ENCODE results near the gene CPM. TPM values are rescaled to one million over a fixed set of nuclear protein-coding genes. Genes with fewer than 3 reads are reported as not detected.

CPM gene
- total RNA-seq (10 to 100 TPM; 20.7 to 26.6 TPM), polyA plus RNA-seq (10 to 100 TPM in 1 of 2 donors, under 1 TPM in 1; 0.56 to 15.5 TPM)
- long read RNA-seq, donor 1, full-length matches to known transcripts, result 74 of 111 reads
- long read RNA-seq, donor 1, partial matches to known transcripts, result 6 of 111 reads
- long read RNA-seq, donor 1, other reads (novel, unspliced or antisense), result 31 of 111 reads
- long read RNA-seq, donor 2, full-length matches to known transcripts, result 5 of 12 reads
- long read RNA-seq, donor 2, partial matches to known transcripts, result 1 of 12 reads
- long read RNA-seq, donor 2, other reads (novel, unspliced or antisense), result 6 of 12 reads

- Histone ChIP-seq H3K36me3 (ENCODE audit: control insufficient read depth in 1 of 2, insufficient read depth in 2 of 2, low read length in 1 of 2) (no peaks in the 10 kb centered on the region), H3K9me3 (ENCODE audit: control insufficient read depth, low read length) (no peaks in the 10 kb centered on the region), H3K4me3 (ENCODE audit: low read length in 2 of 2) (peak within 1 kb of the TSS; percentile 35 to 56), H3K27me3 (ENCODE audit: control insufficient read depth in 1 of 2, insufficient read depth in 2 of 2, low read length in 1 of 2) (no peaks in the 10 kb centered on the region), H3K4me1 (ENCODE audit: control insufficient read depth in 1 of 2, insufficient read depth in 2 of 2, low read length in 2 of 2) (no peaks in the 10 kb centered on the region), H3K27ac (ENCODE audit: low read depth in 1 of 2, low read length in 2 of 2) (no peak within 1 kb of the TSS)
- 1 to 3% methylated on average over 75 to 96 of the region's 96 CpGs for WGBS, 2 donors
- peak; percentile 94 for ATAC-seq (ENCODE audit: low FRiP score)
- intact Hi-C loops (cut with DNase I), result no loop called here
- DNase-seq, result peak; percentile 81 to 88
Observed at GRCh38 chr12:68932961-68933893, at the start of gene CPM. Gene CPM, minus strand, starts transcription at chr12:68933171. Its CDS starts 334 bp downstream, at chr12:68932837.

GRCh38 chr12:68981516-68981915 lies 48.5 kb upstream of the CPM start:
- Histone ChIP-seq H3K27me3 (ENCODE audit: control insufficient read depth in 1 of 2, insufficient read depth in 2 of 2, low read length in 1 of 2) (no peaks in the 10 kb centered on the region), H3K4me3 (ENCODE audit: low read length in 2 of 2) (no peak overlapping the region), H3K4me1 (ENCODE audit: control insufficient read depth in 1 of 2, insufficient read depth in 2 of 2, low read length in 2 of 2) (no peaks in the 10 kb centered on the region), H3K27ac (ENCODE audit: low read depth in 1 of 2, low read length in 2 of 2) (no peak overlapping the region), H3K36me3 (ENCODE audit: control insufficient read depth in 1 of 2, insufficient read depth in 2 of 2, low read length in 1 of 2) (no peaks in the 10 kb centered on the region), H3K9me3 (ENCODE audit: control insufficient read depth, low read length) (peaks cover 2% of the 10 kb centered on the region)
- intact Hi-C loops (cut with DNase I), result no loop called here
- no peak for ATAC-seq (ENCODE audit: low FRiP score)
- 59 to 63% methylated on average over 4 of the region's 4 CpGs for WGBS, 2 donors
- no peak for DNase-seq

- Histone ChIP-seq H3K36me3 (ENCODE audit: control insufficient read depth in 1 of 2, insufficient read depth in 2 of 2, low read length in 1 of 2) (no peaks in the 10 kb centered on the region), H3K9me3 (ENCODE audit: control insufficient read depth, low read length) (peaks cover 2% of the 10 kb centered on the region), H3K27me3 (ENCODE audit: control insufficient read depth in 1 of 2, insufficient read depth in 2 of 2, low read length in 1 of 2) (no peaks in the 10 kb centered on the region), H3K4me3 (ENCODE audit: low read length in 2 of 2) (no peak overlapping the region), H3K4me1 (ENCODE audit: control insufficient read depth in 1 of 2, insufficient read depth in 2 of 2, low read length in 2 of 2) (no peaks in the 10 kb centered on the region), H3K27ac (ENCODE audit: low read depth in 1 of 2, low read length in 2 of 2) (no peak overlapping the region)
- 83% methylated on average over 10 of the region's 10 CpGs for WGBS, 2 donors
- ATAC-seq (ENCODE audit: low FRiP score), result no peak
- DNase-seq, result no peak
- intact Hi-C loops (cut with DNase I), result no loop called here
Observed at GRCh38 chr12:68980476-68981212, 47.7 kb upstream of the CPM start.

DNA sequence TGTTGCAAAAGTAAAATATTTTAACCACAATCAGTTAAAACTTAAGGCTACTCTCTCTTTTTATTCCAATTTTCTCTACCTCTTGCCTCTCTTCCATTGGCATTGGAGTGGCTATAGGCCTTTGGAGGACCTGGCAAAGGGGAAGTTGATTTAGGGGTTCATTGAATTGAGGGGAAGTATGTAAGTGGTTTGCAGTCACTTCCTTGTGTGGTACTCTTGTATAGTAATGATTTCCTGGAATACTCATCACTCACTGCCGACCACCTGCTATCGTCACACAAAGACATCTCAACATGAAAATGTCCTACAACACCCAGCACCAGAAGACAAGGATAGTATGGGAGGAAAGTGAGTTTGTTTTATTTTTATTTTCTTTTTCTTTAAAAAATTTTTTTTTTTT lies 45.7 kb upstream of the CPM start:
- ATAC-seq (ENCODE audit: low FRiP score) (no peak), DNase-seq (no peak)
- Histone ChIP-seq H3K4me1 (ENCODE audit: control insufficient read depth in 1 of 2, insufficient read depth in 2 of 2, low read length in 2 of 2) (no peaks in the 10 kb centered on the region), H3K36me3 (ENCODE audit: control insufficient read depth in 1 of 2, insufficient read depth in 2 of 2, low read length in 1 of 2) (no peaks in the 10 kb centered on the region), H3K9me3 (ENCODE audit: control insufficient read depth, low read length) (peaks cover 2% of the 10 kb centered on the region), H3K4me3 (ENCODE audit: low read length in 2 of 2) (no peak overlapping the region), H3K27ac (ENCODE audit: low read depth in 1 of 2, low read length in 2 of 2) (no peak overlapping the region), H3K27me3 (ENCODE audit: control insufficient read depth in 1 of 2, insufficient read depth in 2 of 2, low read length in 1 of 2) (no peaks in the 10 kb centered on the region)
- WGBS, 2 donors, result 94% methylated on average over 2 of the region's 2 CpGs
- intact Hi-C loops (cut with DNase I), result no loop called here

DNA sequence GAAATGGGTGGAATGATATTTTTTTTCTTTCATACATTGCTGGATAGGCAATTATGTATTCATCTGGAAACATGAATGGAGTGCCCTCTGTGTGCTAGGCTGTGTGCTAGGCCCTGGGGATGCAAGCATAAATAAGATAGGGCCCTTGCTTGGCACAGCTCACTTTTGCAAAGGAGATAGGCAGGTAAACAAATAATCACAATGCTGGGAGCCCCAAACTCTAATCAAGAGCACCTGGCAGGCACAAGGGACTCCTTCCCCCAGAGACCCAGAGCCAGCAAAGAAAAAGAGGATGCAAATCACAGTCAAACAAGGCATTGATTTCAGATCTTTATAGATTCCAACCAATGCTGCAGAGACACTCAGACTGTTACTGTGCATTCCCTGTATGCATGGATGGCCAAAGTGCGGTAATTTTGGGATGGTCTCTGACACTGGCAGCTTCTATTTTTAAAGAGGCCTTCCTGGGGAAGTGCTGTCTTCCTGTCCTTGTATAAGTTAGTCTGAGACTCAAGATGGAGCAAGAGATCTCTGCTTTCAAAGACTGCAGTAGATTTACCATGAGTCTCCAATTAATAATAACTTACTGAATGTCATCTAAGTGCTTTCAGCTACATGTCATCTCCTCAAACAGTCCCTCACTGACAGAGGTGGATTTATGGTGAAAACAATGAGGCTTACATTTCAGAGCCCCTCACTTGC lies 45.1 kb upstream of the CPM start:
- no peak overlapping the region for H3K27ac ChIP-seq (ENCODE audit: low read depth in 1 of 2, low read length in 2 of 2)
- H3K27me3 ChIP-seq (ENCODE audit: control insufficient read depth in 1 of 2, insufficient read depth in 2 of 2, low read length in 1 of 2), result no peaks in the 10 kb centered on the region
- H3K4me3 ChIP-seq (ENCODE audit: low read length in 2 of 2), result no peak overlapping the region
- no peaks in the 10 kb centered on the region for H3K9me3 ChIP-seq (ENCODE audit: control insufficient read depth, low read length)
- no peak for ATAC-seq (ENCODE audit: low FRiP score)
- H3K4me1 ChIP-seq (ENCODE audit: control insufficient read depth in 1 of 2, insufficient read depth in 2 of 2, low read length in 2 of 2), result no peaks in the 10 kb centered on the region
- H3K36me3 ChIP-seq (ENCODE audit: control insufficient read depth in 1 of 2, insufficient read depth in 2 of 2, low read length in 1 of 2), result no peaks in the 10 kb centered on the region
- 59 to 74% methylated on average over 1 of the region's 1 CpG for WGBS, 2 donors
- no peak for DNase-seq
- intact Hi-C loops (cut with DNase I), result no loop called here

DNA sequence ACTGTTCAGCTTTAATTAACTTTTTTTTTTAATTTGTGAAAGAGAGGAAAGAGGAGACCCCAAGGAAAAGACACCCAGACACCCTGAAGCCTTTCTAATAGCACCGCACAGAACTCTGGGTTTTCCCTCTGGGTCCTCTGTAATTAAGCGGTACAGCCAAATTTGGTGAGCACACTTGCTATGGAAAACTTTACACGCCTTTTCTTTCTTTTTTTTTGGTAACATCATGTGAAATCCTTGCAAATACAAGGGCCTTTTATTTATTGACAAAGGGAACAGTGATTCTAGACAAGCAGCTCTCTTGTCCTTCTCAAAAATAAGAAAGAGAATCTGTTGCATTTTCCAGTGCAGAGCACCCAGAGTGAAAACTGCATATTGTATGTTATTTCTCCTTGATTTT lies 44.4 kb upstream of the CPM start:
- no peak overlapping the region for H3K27ac ChIP-seq (ENCODE audit: low read depth in 1 of 2, low read length in 2 of 2)
- ATAC-seq (ENCODE audit: low FRiP score), result no peak
- 63 to 75% methylated on average over 3 of the region's 3 CpGs for WGBS, 2 donors

DNA sequence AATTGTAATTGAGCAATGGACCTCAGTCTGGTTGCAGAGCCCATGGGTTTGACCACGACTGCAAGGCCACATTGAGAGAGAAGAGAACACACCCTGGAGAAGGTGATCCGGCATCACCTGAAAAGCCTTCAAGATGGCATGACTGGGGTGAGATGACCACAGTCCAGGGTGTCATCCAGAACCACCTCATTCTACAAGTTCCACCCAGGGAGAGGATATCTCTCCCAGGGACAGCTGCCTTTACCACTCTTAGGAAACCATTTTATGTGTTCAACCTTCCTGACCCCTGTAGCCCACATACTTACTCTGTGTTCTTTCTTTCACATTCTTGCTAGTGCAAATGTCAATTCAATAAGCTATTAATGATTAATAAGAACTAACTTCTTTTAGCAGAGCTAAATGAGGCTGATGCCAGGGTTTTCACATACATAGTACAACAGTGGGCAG lies 43.4 kb upstream of the CPM start:
- 94 to 98% methylated on average over 2 of the region's 2 CpGs for WGBS, 2 donors
- H3K27ac ChIP-seq (ENCODE audit: low read depth in 1 of 2, low read length in 2 of 2), result no peak overlapping the region
- no peak overlapping the region for H3K4me3 ChIP-seq (ENCODE audit: low read length in 2 of 2)
- no peak for DNase-seq
- intact Hi-C loops (cut with DNase I), result no loop called here
- H3K4me1 ChIP-seq (ENCODE audit: control insufficient read depth in 1 of 2, insufficient read depth in 2 of 2, low read length in 2 of 2), result no peaks in the 10 kb centered on the region
- H3K36me3 ChIP-seq (ENCODE audit: control insufficient read depth in 1 of 2, insufficient read depth in 2 of 2, low read length in 1 of 2), result no peaks in the 10 kb centered on the region
- no peaks in the 10 kb centered on the region for H3K9me3 ChIP-seq (ENCODE audit: control insufficient read depth, low read length)
- no peaks in the 10 kb centered on the region for H3K27me3 ChIP-seq (ENCODE audit: control insufficient read depth in 1 of 2, insufficient read depth in 2 of 2, low read length in 1 of 2)
- no peak for ATAC-seq (ENCODE audit: low FRiP score)

More for the DNA sequence above, 44.4 kb upstream of the CPM start:
- intact Hi-C loops (cut with DNase I), result no loop called here
- Histone ChIP-seq H3K4me1 (ENCODE audit: control insufficient read depth in 1 of 2, insufficient read depth in 2 of 2, low read length in 2 of 2) (no peaks in the 10 kb centered on the region), H3K4me3 (ENCODE audit: low read length in 2 of 2) (no peak overlapping the region), H3K9me3 (ENCODE audit: control insufficient read depth, low read length) (no peaks in the 10 kb centered on the region), H3K27me3 (ENCODE audit: control insufficient read depth in 1 of 2, insufficient read depth in 2 of 2, low read length in 1 of 2) (no peaks in the 10 kb centered on the region), H3K36me3 (ENCODE audit: control insufficient read depth in 1 of 2, insufficient read depth in 2 of 2, low read length in 1 of 2) (no peaks in the 10 kb centered on the region)
- no peak for DNase-seq

- intact Hi-C loops (cut with DNase I), result no loop called here
Observed at GRCh38 chr12:68975811-68976210, 42.8 kb upstream of the CPM start.

More at GRCh38 chr12:68975811-68976210, 42.8 kb upstream of the CPM start:
- no peak for DNase-seq
- 60 to 63% methylated on average over 3 of the region's 3 CpGs for WGBS, 2 donors
- Histone ChIP-seq H3K9me3 (ENCODE audit: control insufficient read depth, low read length) (no peaks in the 10 kb centered on the region), H3K4me3 (ENCODE audit: low read length in 2 of 2) (no peak overlapping the region), H3K36me3 (ENCODE audit: control insufficient read depth in 1 of 2, insufficient read depth in 2 of 2, low read length in 1 of 2) (no peaks in the 10 kb centered on the region), H3K4me1 (ENCODE audit: control insufficient read depth in 1 of 2, insufficient read depth in 2 of 2, low read length in 2 of 2) (no peaks in the 10 kb centered on the region), H3K27me3 (ENCODE audit: control insufficient read depth in 1 of 2, insufficient read depth in 2 of 2, low read length in 1 of 2) (no peaks in the 10 kb centered on the region), H3K27ac (ENCODE audit: low read depth in 1 of 2, low read length in 2 of 2) (no peak overlapping the region)
- no peak for ATAC-seq (ENCODE audit: low FRiP score)
